BLaER1 (cell line): Measurements from ENCODE around the gene RNU6-8.

Experiments
- H3K27ac ChIP-seq: shearing (Covaris generic); formaldehyde crosslinking; 2 replicates; pipeline ENCODE4 v1.8.1; 2022
- H3K27me3 ChIP-seq: shearing (Covaris generic); formaldehyde crosslinking; 2 replicates; pipeline ENCODE4 v1.8.1; 2022
- H3K36me3 ChIP-seq: shearing (Covaris generic); formaldehyde crosslinking; 2 replicates; pipeline ENCODE4 v1.8.1; 2022
- H3K4me1 ChIP-seq: shearing (Covaris generic); formaldehyde crosslinking; 2 replicates; pipeline ENCODE4 v1.8.1; 2022
- H3K4me2 ChIP-seq: shearing (Covaris generic); formaldehyde crosslinking; 2 replicates; pipeline ENCODE4 v1.8.1; 2022
- H3K4me3 ChIP-seq: shearing (Covaris generic); formaldehyde crosslinking; 2 replicates; pipeline ENCODE4 v1.8.1; 2022
- H3K9ac ChIP-seq: shearing (Covaris generic); formaldehyde crosslinking; 2 replicates; pipeline ENCODE4 v1.8.1; 2022
- H3K9me3 ChIP-seq: shearing (Covaris generic); formaldehyde crosslinking; 2 replicates; pipeline ENCODE4 v1.8.1; 2022
- H4K20me1 ChIP-seq: shearing (Covaris generic); formaldehyde crosslinking; 2 replicates; pipeline ENCODE4 v1.8.1; 2022
- Cebpa-rat ChIP-seq: shearing (Covaris generic); IDR thresholded peaks from 2 replicates; pipeline ENCODE4 v1.8.1; 2022

The RNU6-8 gene

GRCh38 chr14:32230695-32231280 lies 27.7 kb upstream of the RNU6-8 start:
- H3K4me2 ChIP-seq: no peak overlapping the region
- H3K9ac ChIP-seq: no peak overlapping the region
- H3K4me3 ChIP-seq: no peak overlapping the region
- H3K36me3 ChIP-seq: no peaks in the 10 kb centered on the region
- no peaks in the 10 kb centered on the region for H4K20me1 ChIP-seq
- H3K9me3 ChIP-seq: no peaks in the 10 kb centered on the region
- H3K4me1 ChIP-seq: no peaks in the 10 kb centered on the region
- H3K27ac ChIP-seq: no peak overlapping the region
- TF ChIP-seq Cebpa-rat: no peak
- H3K27me3 ChIP-seq: no peaks in the 10 kb centered on the region

GRCh38 chr14:32230181-32230580 lies 27.1 kb upstream of the RNU6-8 start:
- TF ChIP-seq Cebpa-rat: no peak

GRCh38 chr14:32226056-32226455 lies 23.0 kb upstream of the RNU6-8 start:
- Histone ChIP-seq H3K9me3 (no peaks in the 10 kb centered on the region), H3K9ac (no peak overlapping the region), H3K36me3 (no peaks in the 10 kb centered on the region), H3K4me1 (no peaks in the 10 kb centered on the region), H3K4me2 (no peak overlapping the region), H3K27ac (no peak overlapping the region), H3K27me3 (no peaks in the 10 kb centered on the region), H4K20me1 (no peaks in the 10 kb centered on the region), H3K4me3 (no peak overlapping the region)
- no peak for TF ChIP-seq Cebpa-rat

More at GRCh38 chr14:32230181-32230580, 27.1 kb upstream of the RNU6-8 start:
- H3K36me3 ChIP-seq: no peaks in the 10 kb centered on the region
- no peaks in the 10 kb centered on the region for H3K27me3 ChIP-seq
- H3K4me1 ChIP-seq: no peaks in the 10 kb centered on the region
- H3K4me2 ChIP-seq: no peak overlapping the region
- H3K4me3 ChIP-seq: no peak overlapping the region
- no peak overlapping the region for H3K9ac ChIP-seq
- H3K9me3 ChIP-seq: no peaks in the 10 kb centered on the region
- no peaks in the 10 kb centered on the region for H4K20me1 ChIP-seq
- no peak overlapping the region for H3K27ac ChIP-seq

- no peak for TF ChIP-seq Cebpa-rat
- H3K9ac ChIP-seq: no peak overlapping the region
- H3K36me3 ChIP-seq: no peaks in the 10 kb centered on the region
- H3K4me3 ChIP-seq: no peak overlapping the region
- no peaks in the 10 kb centered on the region for H3K4me1 ChIP-seq
- H4K20me1 ChIP-seq: no peaks in the 10 kb centered on the region
- no peak overlapping the region for H3K27ac ChIP-seq
- no peak overlapping the region for H3K4me2 ChIP-seq
- no peaks in the 10 kb centered on the region for H3K9me3 ChIP-seq
- no peaks in the 10 kb centered on the region for H3K27me3 ChIP-seq
Measured at GRCh38 chr14:32225378-32225920, 22.4 kb upstream of the RNU6-8 start.

GRCh38 chr14:32224737-32225377 lies 21.8 kb upstream of the RNU6-8 start:
- Histone ChIP-seq H3K27ac (no peak overlapping the region), H3K36me3 (no peaks in the 10 kb centered on the region), H3K4me2 (no peak overlapping the region), H3K9ac (no peak overlapping the region), H3K4me1 (no peaks in the 10 kb centered on the region), H4K20me1 (no peaks in the 10 kb centered on the region), H3K27me3 (no peaks in the 10 kb centered on the region), H3K9me3 (no peaks in the 10 kb centered on the region), H3K4me3 (no peak overlapping the region)
- no peak for TF ChIP-seq Cebpa-rat

GRCh38 chr14:32217301-32217700 lies 14.2 kb upstream of the RNU6-8 start:
- H3K4me1 ChIP-seq: no peaks in the 10 kb centered on the region
- no peaks in the 10 kb centered on the region for H3K27me3 ChIP-seq
- no peak overlapping the region for H3K4me3 ChIP-seq
- H3K27ac ChIP-seq: no peak overlapping the region
- no peaks in the 10 kb centered on the region for H3K9me3 ChIP-seq
- no peak for TF ChIP-seq Cebpa-rat
- H4K20me1 ChIP-seq: no peaks in the 10 kb centered on the region
- H3K4me2 ChIP-seq: no peak overlapping the region
- no peak overlapping the region for H3K9ac ChIP-seq
- no peaks in the 10 kb centered on the region for H3K36me3 ChIP-seq

GRCh38 chr14:32212833-32213232 lies 9.8 kb upstream of the RNU6-8 start:
- Histone ChIP-seq H3K9ac (no peak overlapping the region), H3K4me2 (no peak overlapping the region), H3K36me3 (no peaks in the 10 kb centered on the region), H3K4me1 (no peaks in the 10 kb centered on the region), H3K27me3 (no peaks in the 10 kb centered on the region), H3K4me3 (no peak overlapping the region), H3K27ac (no peak overlapping the region), H3K9me3 (no peaks in the 10 kb centered on the region), H4K20me1 (no peaks in the 10 kb centered on the region)
- no peak for TF ChIP-seq Cebpa-rat

GRCh38 chr14:32211068-32211404 lies 8.0 kb upstream of the RNU6-8 start:
- no peaks in the 10 kb centered on the region for H3K36me3 ChIP-seq
- H3K9ac ChIP-seq: no peak overlapping the region
- no peaks in the 10 kb centered on the region for H3K9me3 ChIP-seq
- H3K4me2 ChIP-seq: no peak overlapping the region
- no peaks in the 10 kb centered on the region for H3K27me3 ChIP-seq
- no peak overlapping the region for H3K27ac ChIP-seq
- TF ChIP-seq Cebpa-rat: no peak
- no peak overlapping the region for H3K4me3 ChIP-seq
- H3K4me1 ChIP-seq: no peaks in the 10 kb centered on the region
- H4K20me1 ChIP-seq: no peaks in the 10 kb centered on the region

GRCh38 chr14:32209471-32209870 lies 6.4 kb upstream of the RNU6-8 start:
- no peaks in the 10 kb centered on the region for H3K4me1 ChIP-seq
- H4K20me1 ChIP-seq: no peaks in the 10 kb centered on the region
- no peak overlapping the region for H3K9ac ChIP-seq
- H3K9me3 ChIP-seq: no peaks in the 10 kb centered on the region
- no peak for TF ChIP-seq Cebpa-rat
- no peak overlapping the region for H3K4me3 ChIP-seq
- no peaks in the 10 kb centered on the region for H3K36me3 ChIP-seq
- no peaks in the 10 kb centered on the region for H3K27me3 ChIP-seq
- no peak overlapping the region for H3K4me2 ChIP-seq
- H3K27ac ChIP-seq: no peak overlapping the region

- no peaks in the 10 kb centered on the region for H3K27me3 ChIP-seq
- H3K4me2 ChIP-seq: no peak overlapping the region
- no peak overlapping the region for H3K4me3 ChIP-seq
- no peak overlapping the region for H3K9ac ChIP-seq
- no peaks in the 10 kb centered on the region for H3K9me3 ChIP-seq
- H4K20me1 ChIP-seq: no peaks in the 10 kb centered on the region
- TF ChIP-seq Cebpa-rat: no peak
- no peak overlapping the region for H3K27ac ChIP-seq
- peaks cover 7% of the 10 kb centered on the region for H3K4me1 ChIP-seq
- no peaks in the 10 kb centered on the region for H3K36me3 ChIP-seq
Measured at GRCh38 chr14:32208490-32208889, 5.4 kb upstream of the RNU6-8 start.
